NCI-H748 (cell line): Measurements from ENCODE around the gene TMEM44.
"Not testable (repeated sequence)": the region's sequence is repeated elsewhere in the genome, so short reads cannot be mapped to it uniquely, and the experiment has no call there.

ENCODE experiments used
- DNase-seq: peaks from one replicate; lab custom pipeline; 2025; ENCODE audit not compliant: unreplicated experiment; lab: John Stamatoyannopoulos, UW

The TMEM44 gene

GRCh38 chr3:194612221-194612620 is 21.0 kb downstream of the TMEM44 start:
- DNase-seq = no peak

- DNase-seq = no peak
These were observed 22.5 kb downstream of the TMEM44 start for GRCh38 chr3:194610689-194611088.

GRCh38 chr3:194609601-194610000 is 23.6 kb downstream of the TMEM44 start:
- DNase-seq = no peak

GRCh38 chr3:194608981-194609380 is 24.2 kb downstream of the TMEM44 start:
- no peak for DNase-seq

GRCh38 chr3:194607592-194608389 is 25.4 kb downstream of the TMEM44 start:
- no peak for DNase-seq

- DNase-seq = no peak
These were observed 26.3 kb downstream of the TMEM44 start for GRCh38 chr3:194606941-194607340.

GRCh38 chr3:194606163-194606562 is 27.1 kb downstream of the TMEM44 start:
- DNase-seq = no peak

GRCh38 chr3:194605314-194605713 is 27.9 kb downstream of the TMEM44 start:
- DNase-seq = not testable (repeated sequence)

GRCh38 chr3:194604837-194605236 is 28.4 kb downstream of the TMEM44 start:
- no peak for DNase-seq

- DNase-seq = no peak
These were observed 29.1 kb downstream of the TMEM44 start for GRCh38 chr3:194604126-194604525.

- no peak for DNase-seq
These were observed 30.5 kb downstream of the TMEM44 start for GRCh38 chr3:194602669-194603171.

- no peak for DNase-seq
These were observed 34.3 kb downstream of the TMEM44 start for GRCh38 chr3:194598771-194599557.

GRCh38 chr3:194596906-194597305 is 36.3 kb downstream of the TMEM44 start:
- no peak for DNase-seq

GRCh38 chr3:194592798-194593752 is 40.1 kb downstream of the TMEM44 start:
- no peak for DNase-seq

GRCh38 chr3:194588741-194589140 is 44.5 kb downstream of the TMEM44 start:
- no peak for DNase-seq

- DNase-seq = no peak
These were observed 45.0 kb downstream of the TMEM44 start for GRCh38 chr3:194588236-194588635.

- DNase-seq = no peak
These were observed 45.7 kb downstream of the TMEM44 start for GRCh38 chr3:194587438-194587931.

GRCh38 chr3:194586836-194587235 is 46.4 kb downstream of the TMEM44 start:
- no peak for DNase-seq

- DNase-seq = no peak
These were observed 47.3 kb downstream of the TMEM44 start for GRCh38 chr3:194585880-194586281.

GRCh38 chr3:194584866-194585265 is 48.4 kb downstream of the TMEM44 start:
- DNase-seq = no peak

GRCh38 chr3:194584320-194584776 is 48.9 kb downstream of the TMEM44 start:
- DNase-seq = no peak
